Hematopoietic multipotent progenitor cell (in vitro differentiated cells): ENCODE results near the gene MYMK. TPM values are rescaled to one million over a fixed set of nuclear protein-coding genes. Genes with fewer than 3 reads are reported as not detected.

Source experiments
- DNase-seq, 3 donors: peaks; one replicate each; pipeline ENCODE4 v3.0.0-alpha.2; 2011 to 2015; ENCODE audit warnings: low read depth in 2 of 3, low spot score in 2 of 3
- total RNA-seq: library from RNA; depleted of rRNA; stranded (reverse); fragments of >200 nt; gene quantifications from one replicate; pipeline ENCODE4 v1.2.3, GENCODE V29; 2012

MYMK gene
- total RNA-seq, 1 donor = not detected

GRCh38 chr9:133471551-133472276 lies 53.0 kb downstream of the MYMK start:
- DNase-seq = no peak

GRCh38 chr9:133470988-133471387 lies 53.8 kb downstream of the MYMK start:
- DNase-seq = no peak

DNA sequence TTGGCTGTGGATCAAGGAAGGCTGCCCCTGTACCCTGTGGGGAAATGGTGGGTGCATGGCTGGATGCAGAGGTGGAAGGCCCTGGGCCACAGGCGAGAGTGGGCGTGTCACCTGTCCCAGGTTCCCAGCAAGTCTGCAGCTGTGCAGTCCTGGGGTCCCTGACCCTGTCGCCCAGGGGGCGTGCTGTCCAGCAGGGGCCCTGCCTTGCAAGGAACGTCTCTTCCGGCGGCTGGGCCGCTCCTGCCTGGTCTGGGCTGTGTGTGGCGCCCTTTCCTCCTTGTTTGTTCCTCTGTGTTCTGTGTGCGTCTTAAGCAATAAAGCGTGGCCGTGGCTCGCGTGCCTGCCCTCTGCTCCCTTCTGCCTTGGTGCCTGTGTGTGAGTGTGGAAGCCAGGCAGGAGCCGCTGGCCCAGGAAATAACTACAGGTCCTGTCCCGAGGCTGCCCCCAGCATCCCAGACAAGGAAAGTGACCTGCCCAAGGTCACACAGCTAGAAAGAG lies 54.3 kb downstream of the MYMK start:
- no peak for DNase-seq

DNA sequence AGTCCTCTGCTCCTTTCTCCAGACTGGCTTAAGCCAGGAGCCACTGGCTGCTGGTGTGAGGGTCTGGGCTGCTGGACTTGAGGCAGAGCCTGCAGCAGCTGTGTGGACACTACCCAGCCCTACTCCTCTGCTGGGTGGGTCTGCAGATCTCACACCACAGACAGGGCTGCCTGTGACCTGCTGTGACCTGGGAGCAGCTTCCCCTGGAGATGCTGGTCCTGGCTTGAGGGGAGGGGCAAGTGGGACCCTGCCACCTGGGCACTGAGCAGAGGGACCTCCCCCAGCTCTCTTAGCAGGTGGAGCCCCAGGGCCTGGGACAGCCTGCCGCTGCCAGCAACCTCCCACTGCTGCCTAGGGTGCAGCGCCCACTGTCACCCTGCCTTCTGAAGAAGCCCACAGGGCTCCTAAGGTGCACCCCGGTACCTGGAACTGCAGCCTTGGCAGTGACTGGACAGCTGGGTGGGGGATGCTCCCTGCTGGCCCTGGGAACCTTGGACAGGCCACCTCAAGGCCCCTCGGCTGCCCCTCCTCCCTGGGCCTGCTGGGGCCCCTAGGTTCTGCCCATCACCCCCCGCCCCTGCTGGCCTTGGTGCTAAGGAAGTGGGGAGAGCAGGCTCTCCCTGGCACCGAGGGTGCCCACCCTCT lies 55.9 kb downstream of the MYMK start:
- no peak for DNase-seq

DNA sequence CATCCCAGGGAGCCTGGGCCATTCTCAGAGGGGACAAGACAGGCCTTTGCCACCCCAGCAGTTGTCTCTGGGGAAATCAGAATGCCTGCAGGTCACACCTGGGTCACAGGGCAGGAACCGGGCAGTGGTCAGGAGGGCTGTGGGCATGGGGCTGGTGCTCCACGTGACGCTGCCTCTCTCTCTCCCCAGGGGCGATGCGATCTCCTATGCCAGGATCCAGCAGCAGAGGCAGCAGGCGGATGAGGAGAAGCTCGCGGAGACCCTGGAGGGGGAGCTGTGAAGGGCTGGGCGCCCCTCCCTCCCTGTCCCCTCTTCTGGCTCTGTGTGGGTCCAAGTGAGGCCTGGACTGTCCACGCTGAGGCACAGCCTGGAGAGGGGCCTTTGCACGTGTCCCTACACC lies 56.4 kb downstream of the MYMK start:
- no peak for DNase-seq

- no peak for DNase-seq
Measured at GRCh38 chr9:133467101-133467500, 57.7 kb downstream of the MYMK start.

GRCh38 chr9:133465984-133466383 lies 58.8 kb downstream of the MYMK start:
- DNase-seq = no peak

GRCh38 chr9:133464638-133465037 lies 60.1 kb downstream of the MYMK start:
- no peak for DNase-seq

Other genes starting within 250 kb of the MYMK start
- gene ABO, start 249.8 kb downstream of the MYMK start, total RNA-seq = 26.7 TPM
- 19.4 TPM for gene SURF6, start 188.8 kb downstream of the MYMK start, total RNA-seq
- gene MED22, start 176.8 kb downstream of the MYMK start, total RNA-seq = 27.5 TPM
- gene RPL7A, start 176.7 kb downstream of the MYMK start, total RNA-seq = 3,489 TPM
- 22.9 TPM for gene SURF1, start 168.5 kb downstream of the MYMK start, total RNA-seq
- 11.3 TPM for gene SURF2, start 168.4 kb downstream of the MYMK start, total RNA-seq
- gene SURF4, start 148.9 kb downstream of the MYMK start, total RNA-seq = 196 TPM
- 0.81 TPM for gene STKLD1, start 148.6 kb downstream of the MYMK start, total RNA-seq
- 29.9 TPM for gene REXO4, start 106.9 kb downstream of the MYMK start, total RNA-seq
- 1.6 TPM for gene ADAMTS13, start 102.6 kb downstream of the MYMK start, total RNA-seq
- 5.4 TPM for gene CACFD1, start 65.0 kb downstream of the MYMK start, total RNA-seq
- 6.5 TPM for gene SLC2A6, start 45.9 kb downstream of the MYMK start, total RNA-seq
- under 0.01 TPM for gene ADAMTSL2, start 9.7 kb upstream of the MYMK start, total RNA-seq
- under 0.01 TPM for gene FAM163B, start 84.4 kb upstream of the MYMK start, total RNA-seq
- gene DBH, start 111.4 kb upstream of the MYMK start, total RNA-seq = not detected
- gene SARDH, start 213.4 kb upstream of the MYMK start, total RNA-seq = 10.5 TPM